GM12875 (cell line): ENCODE data around the gene CAPZB.

Experiments used
- H3K4me3 ChIP-seq: one replicate; pipeline ENCODE4 v1.5.1; 2011; ENCODE audit warnings: low read depth, low read length, control low read depth
- TF ChIP-seq, protein P1 (sequence below): IDR thresholded peaks from 2 replicates; pipeline ENCODE4 v1.5.1; 2011; ENCODE audit warnings: low read depth, mild to moderate bottlenecking, control low read depth, inconsistent platforms, low read length, moderate library complexity, borderline replicate concordance; ENCODE audit not compliant: insufficient read depth

The CAPZB gene

DNA sequence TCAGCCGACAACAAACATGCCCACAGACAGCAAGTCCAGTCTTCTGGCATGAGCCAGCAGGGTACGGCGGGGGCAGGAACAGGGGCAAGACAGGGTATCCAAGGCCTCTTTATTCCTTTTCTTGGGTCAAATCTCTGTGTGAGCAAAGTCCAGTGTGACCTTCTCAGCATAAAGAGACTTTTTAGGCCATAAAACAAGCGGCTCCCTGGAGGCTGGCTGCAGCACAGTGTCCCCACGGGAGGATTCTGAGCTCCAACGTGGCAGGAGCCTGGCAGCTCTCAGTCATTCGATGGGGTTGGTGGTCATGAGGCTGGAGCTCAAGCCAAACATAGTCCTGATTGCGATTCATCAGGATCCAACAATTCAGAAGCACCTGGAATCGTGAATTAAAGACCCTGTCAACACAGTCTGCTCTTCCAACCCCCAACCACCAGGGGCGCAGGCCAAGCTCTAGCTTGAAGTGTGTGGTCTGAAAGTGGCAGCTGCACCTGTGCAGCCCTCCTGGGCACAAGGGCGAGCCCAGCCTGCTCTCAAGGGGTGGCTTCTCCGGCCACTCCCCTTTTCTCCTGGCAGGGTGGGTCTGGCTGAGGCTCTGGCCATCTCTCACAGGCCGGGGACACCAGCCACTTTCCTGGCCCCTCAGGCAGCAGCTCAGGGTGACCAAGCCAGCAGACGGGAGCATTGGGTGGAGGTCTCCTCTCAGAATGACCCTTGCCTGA lies 111.1 kb downstream of the CAPZB start:
- TF ChIP-seq, protein P1, sequence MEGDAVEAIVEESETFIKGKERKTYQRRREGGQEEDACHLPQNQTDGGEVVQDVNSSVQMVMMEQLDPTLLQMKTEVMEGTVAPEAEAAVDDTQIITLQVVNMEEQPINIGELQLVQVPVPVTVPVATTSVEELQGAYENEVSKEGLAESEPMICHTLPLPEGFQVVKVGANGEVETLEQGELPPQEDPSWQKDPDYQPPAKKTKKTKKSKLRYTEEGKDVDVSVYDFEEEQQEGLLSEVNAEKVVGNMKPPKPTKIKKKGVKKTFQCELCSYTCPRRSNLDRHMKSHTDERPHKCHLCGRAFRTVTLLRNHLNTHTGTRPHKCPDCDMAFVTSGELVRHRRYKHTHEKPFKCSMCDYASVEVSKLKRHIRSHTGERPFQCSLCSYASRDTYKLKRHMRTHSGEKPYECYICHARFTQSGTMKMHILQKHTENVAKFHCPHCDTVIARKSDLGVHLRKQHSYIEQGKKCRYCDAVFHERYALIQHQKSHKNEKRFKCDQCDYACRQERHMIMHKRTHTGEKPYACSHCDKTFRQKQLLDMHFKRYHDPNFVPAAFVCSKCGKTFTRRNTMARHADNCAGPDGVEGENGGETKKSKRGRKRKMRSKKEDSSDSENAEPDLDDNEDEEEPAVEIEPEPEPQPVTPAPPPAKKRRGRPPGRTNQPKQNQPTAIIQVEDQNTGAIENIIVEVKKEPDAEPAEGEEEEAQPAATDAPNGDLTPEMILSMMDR: peak; percentile 50
- H3K4me3 ChIP-seq: no peak overlapping the region

DNA sequence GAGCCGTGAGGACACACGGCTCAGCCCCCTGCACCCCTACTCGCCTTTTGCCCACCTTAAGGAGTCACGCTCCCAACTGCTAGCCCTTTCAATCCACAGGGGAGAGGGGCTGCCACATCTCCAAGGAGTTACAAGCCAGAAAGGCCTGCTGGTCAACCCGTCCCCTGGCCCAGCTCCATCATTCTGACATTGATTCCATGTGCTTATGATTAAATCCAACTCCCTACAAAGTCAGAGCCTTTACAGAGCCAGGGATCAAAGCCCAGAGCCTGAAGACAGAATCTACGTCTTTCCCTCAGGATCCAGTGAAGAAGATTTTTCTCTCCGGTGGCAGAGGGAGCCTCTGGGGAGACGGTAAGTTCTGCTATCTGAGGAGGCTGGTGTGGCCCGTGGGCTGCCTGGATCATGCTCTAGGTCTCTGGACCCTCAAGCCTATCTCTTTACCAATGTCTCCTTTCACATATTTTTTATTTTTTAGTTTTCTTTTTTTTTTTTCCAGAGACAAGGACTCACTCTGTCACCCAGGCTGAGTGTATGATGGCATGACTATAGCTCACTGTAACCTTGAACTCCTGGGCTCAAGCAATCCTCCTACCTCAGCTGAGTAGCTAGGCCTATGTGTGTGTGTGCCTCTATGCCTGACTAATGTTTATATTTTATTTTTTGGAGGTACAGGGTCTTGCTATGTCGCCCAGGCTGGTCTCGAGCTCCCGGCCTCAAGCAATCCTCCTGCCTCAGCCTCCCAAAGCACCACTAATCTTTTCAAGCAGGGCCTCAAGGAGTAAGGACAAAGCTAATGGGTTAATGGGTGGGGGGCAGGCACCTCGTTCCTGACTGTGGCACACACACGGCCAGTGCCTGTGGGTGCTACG lies 111.9 kb downstream of the CAPZB start:
- TF ChIP-seq, protein P1: no peak
- H3K4me3 ChIP-seq: no peak overlapping the region

DNA sequence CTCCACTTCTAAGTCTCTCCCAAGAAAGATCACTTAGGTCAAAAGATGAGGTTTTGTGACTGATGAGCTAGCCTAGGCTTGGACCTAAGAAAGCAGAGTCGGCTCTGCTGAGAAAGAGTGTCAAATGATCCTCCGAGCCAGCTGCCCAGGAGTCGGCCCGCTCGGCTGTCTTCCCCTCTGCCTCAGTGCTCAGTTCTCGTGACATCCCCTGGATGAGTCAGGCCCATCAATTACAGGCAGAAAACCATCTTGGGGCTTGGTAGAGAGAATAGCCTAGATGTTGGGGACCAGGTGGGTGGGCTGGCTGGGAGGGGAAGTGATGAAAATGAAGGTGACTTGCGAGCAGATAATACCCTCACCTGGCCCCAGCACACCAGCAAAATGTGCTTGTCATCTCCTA lies 112.7 kb downstream of the CAPZB start:
- TF ChIP-seq, protein P1: no peak
- H3K4me3 ChIP-seq: no peak overlapping the region

DNA sequence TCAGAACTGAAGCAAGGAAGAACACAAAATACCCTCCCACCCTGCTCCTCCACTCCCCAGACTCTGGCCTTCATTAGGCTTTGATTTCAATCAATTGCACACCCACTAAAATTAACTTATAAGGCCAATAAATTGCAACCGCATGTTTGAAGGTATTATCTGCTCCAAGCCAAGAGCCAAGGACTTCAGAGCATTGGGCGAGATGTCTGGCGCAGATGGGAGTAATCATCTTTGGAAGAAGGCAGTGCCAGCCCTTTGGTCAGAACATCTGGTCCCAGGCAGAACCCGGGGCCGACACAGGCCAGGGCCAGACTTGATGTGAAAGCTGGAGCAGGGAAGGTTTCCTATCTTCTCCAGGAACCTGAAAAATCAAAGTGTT lies 113.2 kb downstream of the CAPZB start:
- TF ChIP-seq, protein P1: no peak
- no peak overlapping the region for H3K4me3 ChIP-seq

DNA sequence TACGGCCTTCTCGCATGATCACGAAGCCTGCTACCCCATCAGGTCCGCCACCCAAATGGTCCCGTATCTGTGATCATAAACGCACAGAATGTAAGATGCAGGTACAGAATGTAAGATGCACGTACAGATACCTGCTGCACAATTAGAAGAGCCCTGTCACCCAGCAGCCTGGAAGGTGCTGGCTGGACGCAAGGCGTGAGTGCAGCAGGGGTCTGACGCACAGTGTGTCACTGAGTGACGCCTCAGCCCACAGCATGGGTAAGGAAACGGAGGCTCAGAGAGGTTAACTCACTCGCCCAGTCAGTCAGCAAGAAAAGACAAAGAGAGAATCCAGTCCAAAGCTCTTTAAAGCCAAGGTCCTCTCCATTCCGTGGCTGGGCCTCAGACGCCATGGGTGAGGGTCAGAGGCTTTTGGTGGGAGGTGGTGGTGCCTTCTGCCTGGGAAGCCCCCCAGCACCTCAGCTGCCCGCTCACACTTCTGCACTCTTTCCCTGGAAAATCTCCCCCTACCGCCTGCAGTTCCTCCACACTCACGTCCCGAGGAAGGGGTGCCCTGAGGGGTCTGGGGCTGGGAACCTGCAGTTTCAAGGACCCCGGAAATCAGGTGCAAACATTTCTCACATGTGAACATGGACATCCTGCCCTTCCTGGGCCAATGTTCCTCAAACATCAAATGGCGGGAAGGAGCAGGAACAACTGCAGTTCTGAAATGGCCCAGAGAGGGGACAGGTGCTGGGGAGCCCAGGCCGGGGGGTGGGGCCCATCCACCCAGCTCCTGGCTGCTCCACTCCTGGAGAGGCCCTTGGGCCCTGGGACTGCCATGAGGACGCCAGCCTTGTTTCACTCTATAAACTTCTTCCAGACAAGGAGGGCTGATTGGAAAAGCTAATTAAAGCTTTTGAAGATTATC lies 113.9 kb downstream of the CAPZB start:
- TF ChIP-seq, protein P1: no peak
- H3K4me3 ChIP-seq: no peak overlapping the region

DNA sequence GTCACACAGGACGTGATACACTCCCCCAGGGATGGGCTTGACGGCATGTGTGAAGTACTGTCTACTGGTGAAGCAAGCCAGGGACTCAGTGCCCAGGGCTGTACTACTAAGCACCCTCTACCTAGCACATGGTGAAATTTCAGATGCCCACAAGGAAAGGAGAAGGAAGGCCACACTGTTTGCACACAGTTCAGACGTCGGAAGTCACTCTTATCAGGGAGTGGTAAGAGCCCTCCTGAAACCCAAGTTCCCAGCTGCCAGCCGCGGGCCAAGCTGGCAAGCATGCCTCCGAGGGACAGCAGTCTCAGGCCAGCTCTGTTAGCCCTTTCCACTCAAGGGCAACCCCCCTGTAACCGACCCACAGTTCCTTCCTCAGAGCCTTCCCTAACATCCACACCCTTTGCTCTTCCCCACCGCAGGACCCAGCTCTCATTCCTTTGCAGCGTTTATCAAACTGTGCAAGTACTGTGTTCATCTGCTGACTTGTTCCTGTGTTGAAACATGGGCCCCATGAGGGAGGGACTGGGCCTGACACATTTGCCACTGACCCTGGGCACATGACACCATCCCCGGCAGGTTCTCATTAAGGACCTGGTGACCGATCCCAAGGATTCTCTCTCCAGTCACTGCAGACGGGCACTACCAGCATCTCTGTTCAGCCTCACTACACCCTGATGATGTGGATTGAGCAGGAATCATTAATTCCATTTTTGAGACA lies 114.7 kb downstream of the CAPZB start:
- TF ChIP-seq, protein P1: no peak

More for the DNA sequence above, 114.7 kb downstream of the CAPZB start:
- no peak overlapping the region for H3K4me3 ChIP-seq
